Measurements from ENCODE around the gene SGSM2.

Gene SGSM2

DNA sequence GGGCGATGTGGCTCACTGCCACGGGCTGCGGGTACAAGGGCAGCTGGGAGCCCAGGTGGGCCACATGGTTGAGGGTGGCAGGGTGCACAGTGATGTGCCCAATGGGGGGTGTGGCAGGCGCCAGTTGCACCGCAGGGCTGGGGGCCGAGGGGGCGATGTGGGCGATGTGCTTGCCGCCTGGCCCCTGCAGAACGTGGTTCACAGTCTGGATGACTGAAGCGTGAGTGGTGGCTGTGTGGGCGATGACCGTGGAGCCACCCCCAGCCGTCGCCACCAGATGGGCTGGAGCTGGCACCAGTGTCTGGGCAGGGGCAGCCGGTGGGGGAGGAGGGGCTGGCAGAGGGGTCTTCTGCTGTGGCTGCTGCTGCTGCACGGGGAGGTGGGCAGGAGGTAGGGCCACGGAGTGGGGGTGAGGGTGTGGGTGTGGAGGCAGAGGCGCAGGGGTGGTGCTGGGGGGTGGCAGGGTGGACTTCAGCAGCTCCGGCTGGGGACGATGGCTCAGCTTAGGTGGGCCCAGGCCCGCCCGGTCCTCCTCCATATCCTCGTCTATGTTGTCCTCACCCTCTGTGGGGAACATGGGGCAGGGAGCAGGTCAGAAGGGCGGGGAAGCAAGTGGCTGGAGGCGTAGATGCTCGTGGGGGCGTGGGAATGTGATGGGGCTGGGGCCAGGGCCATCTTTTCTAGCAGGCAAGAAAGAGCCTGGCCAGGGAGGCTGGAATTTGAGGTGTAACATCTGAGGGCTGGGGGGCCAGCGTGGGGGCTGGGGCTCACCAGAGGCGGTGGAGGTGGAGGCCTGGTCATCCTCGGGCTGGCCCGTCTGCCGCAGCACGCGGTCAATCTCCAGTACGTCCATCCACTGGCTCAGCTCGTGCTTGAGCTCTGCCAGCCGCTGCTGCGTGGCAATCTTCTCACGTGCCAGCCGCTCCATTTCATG, 50.1 kb downstream of the SGSM2 start:
- DNase-seq: no peak

DNA sequence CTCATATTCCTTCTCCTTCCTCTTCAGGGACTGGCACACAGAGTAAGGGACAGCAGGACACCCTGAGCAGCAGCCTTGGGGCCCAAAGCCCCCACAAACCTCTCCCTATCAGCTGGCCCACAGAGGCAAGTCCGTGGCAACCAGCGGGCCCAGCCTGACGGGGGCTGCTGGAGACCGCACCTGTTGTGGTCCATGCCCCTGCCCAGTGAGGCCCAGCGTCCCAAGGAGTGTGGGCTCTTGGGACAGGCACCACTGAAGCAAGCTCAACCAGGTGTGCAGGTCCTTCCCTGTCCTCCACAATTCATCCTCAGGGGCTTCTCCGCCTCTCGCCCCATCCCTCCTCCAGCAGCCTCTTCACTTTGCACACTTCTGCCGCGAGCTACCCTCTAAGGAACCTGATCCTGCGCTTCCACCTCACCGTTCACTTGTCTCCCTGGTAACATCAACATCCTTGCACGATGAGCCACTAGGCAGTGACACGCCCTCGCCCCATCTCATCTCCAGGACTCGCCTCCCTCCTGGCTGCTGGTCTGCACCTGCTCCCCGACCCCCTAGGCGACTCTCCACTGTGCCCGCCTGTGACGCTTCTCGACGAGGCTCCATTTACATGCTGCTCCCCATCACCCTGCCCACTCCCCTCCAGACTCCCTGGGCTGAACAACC, 50.9 kb downstream of the SGSM2 start:
- no peak for DNase-seq

DNA sequence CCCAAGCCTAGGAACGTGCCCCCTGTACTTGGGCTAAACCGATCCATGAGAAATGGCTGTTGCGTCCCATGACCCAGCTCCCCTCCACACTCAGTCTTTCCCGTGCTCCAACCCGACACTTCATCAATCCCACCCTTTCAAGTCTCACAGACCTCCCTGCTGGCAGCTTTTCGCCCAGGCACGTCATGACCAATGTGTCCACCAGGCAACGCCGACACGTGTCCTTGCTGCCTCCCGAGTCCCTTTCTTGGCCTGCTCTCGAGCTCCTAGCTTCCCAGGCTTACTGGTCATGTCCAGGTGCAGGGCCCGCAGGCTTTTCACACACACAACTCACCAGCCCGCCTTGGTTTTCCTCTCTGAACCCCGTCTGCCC, 51.4 kb downstream of the SGSM2 start:
- DNase-seq: no peak

DNA sequence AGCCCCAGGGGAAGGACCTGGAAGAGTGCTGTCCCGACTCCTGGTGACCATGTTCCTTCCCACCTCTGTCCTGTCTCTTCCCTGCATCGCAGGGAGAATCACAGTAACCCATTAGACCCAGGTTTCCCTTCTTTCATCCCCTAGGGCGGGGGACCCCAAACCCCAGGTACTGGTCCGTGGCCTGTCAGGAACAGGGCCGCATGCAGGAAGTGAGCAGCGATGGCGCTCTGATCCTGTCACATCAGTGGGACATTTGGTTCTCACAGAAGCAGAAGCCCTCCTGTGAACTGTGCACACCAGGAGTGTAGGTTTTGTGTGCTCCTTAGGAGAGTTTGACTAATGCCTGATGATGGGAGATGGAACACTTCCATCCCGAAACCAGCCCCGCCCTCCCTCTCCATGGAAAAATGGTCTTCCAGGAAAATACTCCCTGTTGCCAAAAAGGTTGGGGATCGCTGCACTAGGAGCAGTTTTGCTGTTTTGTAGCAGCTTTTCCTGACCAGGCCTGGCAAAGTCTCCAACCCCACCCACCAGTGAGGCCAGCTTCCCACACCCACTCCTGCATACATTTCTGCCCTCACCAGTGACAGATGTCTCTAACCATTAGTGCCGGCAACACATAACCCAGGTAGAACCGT, 53.0 kb downstream of the SGSM2 start:
- no peak for DNase-seq

- no peak for DNase-seq
These were observed 54.4 kb downstream of the SGSM2 start for GRCh38 chr17:2391597-2392251.

DNA sequence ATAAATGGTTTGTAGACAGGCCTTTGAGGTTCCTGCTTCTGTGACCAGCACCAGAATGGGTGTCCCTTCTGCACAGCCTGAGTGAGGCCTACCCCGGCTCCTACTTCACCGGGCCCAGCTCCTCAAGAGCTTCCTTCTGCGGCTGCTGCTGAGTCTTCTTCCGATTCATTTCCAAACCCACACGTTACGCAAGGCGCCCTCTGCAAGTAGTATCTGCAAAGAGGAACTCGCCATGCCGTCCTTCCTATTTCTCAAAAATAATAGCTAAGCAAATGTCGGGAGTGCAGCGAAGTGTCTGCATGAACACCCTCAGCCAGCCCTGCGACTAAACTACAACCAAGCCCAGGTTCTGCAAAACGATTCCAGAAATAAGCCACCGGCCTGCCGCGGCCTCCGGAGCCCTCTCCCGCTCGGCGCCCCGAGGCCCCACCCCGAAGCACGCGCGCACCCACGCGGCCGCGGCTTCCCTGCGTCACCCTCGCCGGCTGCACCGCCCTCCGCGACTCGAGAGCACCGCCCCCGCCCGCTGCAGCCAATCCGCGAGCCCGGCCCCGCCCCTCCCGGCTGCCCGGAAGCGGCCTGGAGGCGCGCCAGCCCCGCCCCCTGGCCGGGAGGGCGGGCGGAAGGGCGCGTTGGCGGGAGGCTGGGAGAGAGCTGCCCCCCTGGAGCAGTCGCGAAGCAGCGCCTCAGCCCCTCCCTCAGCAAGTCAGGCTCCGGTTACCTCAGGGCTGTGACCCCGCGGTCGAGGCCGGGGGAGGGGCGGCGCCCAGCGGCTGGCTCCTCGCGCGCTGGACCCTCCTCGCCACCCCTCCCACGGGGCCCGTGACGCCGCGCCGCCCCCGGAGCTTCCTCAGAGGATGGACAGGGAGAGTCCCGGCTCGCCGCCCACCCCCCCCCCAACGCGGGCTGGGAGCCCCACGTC, 55.2 kb downstream of the SGSM2 start:
- DNase-seq: peak; percentile 95

DNA sequence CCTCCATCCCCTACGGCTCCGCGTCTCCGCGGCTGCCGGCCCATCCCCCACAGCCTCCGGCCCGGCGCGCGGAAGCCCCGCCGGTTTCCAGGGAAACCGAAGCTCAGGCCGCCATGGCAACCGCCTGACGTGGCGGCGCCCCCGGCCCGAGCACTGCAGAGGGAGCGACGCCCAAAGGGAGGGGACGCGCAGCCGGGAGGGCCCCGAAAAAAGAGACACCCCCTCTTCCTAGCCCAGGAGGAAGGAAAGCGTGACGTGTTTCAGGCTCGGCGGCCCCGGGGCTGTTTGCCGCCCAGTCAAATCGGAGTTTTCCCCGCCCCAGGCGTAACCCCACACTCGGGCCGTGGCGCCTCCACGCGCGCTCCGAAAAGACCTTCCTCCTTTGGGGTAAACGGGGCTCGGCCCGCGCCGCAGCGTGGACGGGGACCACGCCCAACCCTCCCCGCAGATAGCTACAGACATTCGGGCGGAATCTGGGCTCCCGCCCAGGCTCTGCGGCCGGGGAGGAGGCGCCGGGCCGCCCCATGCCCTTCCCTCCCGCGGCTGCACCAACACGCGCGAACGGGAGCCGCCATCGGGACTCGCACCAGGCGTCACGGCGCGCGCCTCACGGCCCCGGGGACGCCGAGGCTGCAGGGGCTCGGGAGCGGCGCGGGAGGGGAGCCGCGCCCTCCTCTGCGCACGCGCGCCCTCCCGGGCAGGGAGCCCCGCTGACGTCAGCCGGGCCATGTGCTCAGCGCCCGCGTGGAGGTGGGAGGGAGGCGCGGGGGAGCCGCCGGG, 56.1 kb downstream of the SGSM2 start:
- peak; percentile 96 for DNase-seq

GRCh38 chr17:2393954-2394749, 56.9 kb downstream of the SGSM2 start:
- DNase-seq: no peak

- DNase-seq: no peak
These were observed 57.5 kb downstream of the SGSM2 start for GRCh38 chr17:2394775-2395201.

DNA sequence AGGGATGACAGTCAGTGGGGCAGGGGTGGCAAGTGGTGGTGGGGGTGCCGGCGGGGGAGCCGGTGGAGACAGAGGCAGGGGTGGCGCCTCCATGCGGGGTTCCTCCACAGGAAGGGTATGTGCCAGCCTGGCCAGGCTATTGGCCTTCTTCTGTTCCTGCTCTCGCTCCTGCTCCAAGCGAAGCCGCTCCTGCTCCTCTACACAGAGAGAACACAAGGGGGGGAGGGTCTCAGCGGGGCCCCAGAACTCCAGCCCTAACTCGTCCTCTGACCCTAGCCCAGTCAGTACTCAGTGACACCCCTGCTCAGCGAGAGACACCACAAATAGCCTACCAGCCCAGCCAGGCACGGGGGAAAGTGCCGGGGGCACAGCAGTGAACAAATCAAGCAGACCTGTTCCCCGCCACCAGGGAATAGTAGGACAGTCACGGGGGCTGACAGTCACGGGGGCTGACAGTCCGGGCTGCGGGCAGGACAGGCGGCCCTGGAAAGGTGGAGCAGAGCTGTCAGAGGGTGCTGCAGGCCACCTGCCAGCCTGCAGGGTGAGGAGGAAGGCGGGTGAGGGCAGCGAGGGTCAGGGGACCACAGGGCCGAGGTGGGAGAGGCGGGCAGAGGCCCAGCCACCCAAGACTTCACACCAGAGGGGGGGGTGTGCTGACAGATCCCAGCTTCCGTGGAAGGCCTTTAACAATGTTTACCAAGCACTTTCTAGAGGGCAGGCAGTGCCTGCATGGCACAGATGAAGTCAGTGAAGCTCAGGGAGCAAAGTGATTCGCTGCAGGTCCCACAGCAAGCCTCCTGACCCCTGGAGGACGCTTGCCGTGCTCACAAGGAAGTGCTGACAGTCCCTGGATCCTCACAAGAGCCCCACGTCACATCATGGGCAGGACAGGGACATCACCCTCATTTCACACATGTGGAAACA, 58.2 kb downstream of the SGSM2 start:
- no peak for DNase-seq

DNA sequence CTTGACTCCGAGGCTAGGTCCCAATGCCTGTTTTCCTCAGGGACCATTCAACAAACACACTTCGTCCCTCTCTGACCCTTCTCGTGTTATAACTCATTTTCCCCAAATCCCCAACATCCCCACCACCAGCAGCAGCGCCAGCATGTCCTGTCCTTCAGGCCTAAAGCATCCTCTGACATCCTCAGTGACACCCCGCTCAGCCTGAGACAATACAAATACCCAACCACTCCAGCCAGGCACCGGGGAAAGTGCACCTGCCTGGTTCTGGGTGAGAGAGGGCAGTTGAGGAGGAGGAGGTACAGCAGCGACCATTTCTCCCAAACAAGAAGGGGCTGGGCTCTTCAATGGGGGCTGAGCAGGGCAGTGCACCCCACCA, 58.9 kb downstream of the SGSM2 start:
- no peak for DNase-seq

- DNase-seq: peak; percentile 42
These were observed 59.4 kb downstream of the SGSM2 start for GRCh38 chr17:2396568-2397246.

DNA sequence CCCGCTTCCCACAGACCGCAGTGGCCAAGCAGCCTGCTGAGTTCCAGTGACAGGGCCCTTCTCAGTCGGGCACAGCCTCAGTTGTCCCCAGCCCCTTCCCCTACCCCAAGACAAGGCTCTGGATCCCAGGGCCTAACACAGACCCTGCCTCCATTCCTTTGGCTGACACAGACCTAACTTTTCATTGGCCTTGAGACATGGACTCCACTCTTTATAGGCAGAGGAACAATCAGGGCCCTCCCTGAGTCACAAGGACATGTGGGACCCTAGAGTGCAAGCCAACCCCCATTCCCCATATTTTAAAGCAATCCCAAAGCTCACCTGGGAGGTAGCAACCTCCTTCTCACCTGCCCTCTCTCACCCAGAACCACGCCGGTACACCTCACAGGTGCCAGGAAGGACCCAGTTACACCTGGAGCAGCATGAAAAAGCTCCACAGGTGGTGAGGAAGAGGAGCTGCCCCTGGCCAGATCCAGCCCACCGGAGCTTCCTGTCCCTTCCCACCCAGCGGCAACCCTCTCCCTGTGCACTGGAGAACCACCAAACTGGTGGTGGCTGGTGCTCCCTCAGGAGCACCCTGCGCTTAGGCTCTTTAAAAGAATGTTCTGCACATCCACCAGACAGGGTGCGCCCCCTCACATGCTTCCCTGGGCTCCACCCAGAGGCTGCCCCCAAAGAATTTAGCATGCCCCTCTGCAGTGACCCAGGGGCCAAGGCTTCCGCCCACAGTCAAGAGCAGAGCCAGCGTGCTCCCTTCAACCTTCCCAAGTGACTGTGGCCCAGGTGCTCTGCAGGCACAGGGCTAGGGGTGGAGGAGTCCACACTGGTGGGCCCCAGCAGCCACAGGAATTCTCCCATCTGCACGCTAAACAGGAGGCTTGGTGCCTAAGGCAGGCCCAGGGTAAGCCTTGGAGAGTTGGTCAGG, 60.2 kb downstream of the SGSM2 start:
- no peak for DNase-seq

DNA sequence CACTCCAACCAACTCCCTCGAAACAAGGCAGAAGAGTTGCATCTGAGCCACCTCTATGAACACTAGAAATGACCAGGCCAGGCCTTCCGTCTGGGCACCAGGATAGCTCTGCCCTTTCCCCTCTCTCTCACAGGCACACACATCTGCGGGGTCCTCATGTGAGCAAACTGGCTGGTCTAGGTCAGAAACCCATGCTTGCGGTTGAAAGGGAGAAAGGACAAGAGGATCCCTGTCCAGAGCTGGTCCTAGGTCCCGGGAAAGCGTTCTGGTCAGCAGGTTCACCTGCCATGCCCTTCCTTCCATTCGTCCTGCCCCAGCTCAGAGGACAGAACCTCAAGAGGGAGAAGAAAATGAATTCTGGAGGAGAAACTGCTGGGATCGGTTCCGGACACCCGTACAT, 60.9 kb downstream of the SGSM2 start:
- no peak for DNase-seq

DNA sequence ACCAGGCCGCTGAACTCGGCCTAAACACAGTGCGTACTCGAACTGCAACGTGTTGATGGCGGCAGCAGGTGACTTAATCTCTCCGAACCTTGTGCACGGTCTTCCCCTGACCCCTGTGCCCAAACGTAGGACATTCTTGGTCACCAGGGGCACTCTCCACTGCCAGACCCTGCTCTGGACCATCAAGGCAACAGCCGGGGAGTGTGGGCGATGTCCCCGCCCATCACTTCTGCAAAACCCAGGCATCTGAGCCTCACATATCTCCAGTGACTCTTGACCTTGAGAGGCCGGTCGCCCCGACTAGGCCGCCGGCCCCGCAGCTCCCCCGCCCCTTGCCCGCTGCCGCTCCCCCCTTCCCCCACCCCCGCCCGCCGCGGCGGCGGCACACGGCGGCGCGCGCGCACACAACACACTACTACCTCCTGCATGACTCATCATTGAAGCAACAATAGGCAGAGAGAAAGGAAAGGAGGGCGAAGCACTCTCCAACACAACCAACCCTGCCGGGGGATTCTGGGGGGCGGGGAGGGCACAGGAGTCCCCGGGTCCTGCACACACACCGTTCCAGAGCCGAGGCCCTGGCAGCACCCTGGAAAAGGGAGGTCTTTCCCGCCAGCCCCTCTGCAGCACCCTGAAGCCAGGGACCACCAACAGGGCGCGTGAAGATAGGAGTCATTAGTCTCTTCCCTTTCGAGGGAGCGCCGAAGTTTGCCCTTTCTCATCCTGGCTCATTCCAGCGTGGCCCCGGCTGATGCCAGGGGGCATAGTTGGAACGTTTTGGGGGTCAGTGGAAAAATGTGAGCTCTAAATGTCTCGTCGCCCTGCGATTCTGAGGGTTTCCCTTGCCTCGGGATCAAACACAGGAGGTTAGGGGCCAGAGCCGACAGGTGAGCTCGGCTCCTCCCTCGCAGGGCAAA, 61.6 kb downstream of the SGSM2 start:
- DNase-seq: peak; percentile 80
